HG02840 (cell line): Measurements from ENCODE around the gene CDH13.

Experiments used
- ATAC-seq: cut with Tn5 transposase; IDR thresholded peaks from one replicate; pipeline ENCODE4 v1.9.1; 2021; ENCODE audit warnings: mild to moderate bottlenecking, moderate library complexity, moderate number of reproducible peaks; ENCODE audit not compliant: unreplicated experiment, low FRiP score

The CDH13 gene

DNA sequence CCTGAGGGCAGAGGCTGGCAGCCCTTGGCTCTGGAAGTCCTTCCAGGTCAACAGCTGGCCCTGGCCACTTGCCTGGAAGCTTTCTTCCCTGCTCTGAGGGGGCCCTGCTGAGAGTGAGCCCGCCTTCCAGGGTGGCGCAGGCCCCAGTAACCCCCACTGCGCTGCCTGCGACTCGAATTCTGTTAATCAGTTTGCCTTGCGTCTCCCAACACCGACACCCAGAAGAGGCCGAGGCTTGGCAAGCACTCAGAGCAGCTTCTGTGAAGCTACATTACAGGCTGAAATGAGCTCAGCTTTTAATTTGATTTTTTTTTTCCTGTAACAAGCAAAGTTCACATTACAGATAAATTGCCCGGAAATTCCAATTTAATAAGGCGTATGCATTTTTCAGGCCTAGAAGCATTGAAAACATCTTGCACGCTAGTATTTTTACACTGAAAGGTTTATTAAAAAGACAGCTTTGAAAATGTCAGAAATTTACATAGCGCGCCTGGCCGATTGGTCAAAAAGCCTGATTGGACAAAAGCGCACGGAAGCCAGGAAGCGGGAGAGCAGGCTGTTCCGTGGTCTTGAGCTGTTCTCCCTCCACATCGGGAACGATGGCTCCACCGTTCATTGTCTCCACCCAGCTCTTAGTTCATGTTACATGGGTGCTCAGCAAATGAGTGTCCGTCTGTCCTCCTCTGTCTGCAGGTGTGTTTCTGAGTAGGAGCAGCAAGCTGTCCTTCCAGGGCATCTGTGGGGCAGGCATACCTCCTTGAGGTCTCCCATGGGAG, 1115.5 kb downstream of the CDH13 start:
- no peak for ATAC-seq

DNA sequence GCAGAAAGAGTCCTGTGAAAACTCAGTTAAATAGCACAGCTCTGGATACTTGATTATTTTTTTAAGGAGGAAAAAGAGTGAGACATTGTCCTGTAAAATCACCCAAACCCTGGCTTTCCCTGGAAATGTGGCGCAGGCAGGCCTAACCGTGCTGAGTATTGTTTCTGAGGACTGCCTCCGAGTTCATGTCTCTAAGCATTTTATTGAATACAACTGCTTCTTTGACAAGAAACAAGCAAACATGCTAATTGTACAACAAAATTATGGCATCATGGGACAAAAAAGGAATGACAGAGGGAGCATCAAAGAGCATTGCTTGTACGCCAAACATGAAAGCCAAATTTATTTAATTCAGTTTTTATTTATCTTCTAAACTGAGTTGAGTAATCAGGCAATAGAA, 1116.5 kb downstream of the CDH13 start:
- no peak for ATAC-seq

GRCh38 chr16:83743720-83744119, 1117.0 kb downstream of the CDH13 start:
- ATAC-seq, result no peak

- ATAC-seq, result peak; percentile 68
Observed at GRCh38 chr16:83744441-83744981, 1117.7 kb downstream of the CDH13 start.

DNA sequence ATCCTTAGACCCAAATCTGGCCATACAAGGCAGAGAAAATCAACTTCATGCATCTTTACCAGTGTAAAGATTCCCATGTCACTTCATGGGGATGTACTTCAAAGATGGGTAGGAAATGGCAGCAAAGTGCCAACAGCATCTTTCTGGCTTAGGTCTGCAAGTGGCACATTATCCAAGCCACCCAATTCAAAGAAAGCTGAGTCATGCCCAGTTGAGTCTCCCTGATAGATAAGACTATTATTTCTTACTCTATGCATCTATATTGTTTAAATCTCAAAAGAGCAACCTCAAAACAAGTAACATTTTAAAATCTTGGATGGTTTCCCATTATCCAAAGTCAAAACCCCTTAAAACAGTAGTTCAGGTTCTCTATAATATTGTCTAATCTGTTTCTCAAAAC, 1119.8 kb downstream of the CDH13 start:
- ATAC-seq, result no peak

GRCh38 chr16:83747936-83748335, 1121.2 kb downstream of the CDH13 start:
- ATAC-seq, result no peak

- ATAC-seq, result no peak
Observed at GRCh38 chr16:83755391-83755790, 1128.6 kb downstream of the CDH13 start.

DNA sequence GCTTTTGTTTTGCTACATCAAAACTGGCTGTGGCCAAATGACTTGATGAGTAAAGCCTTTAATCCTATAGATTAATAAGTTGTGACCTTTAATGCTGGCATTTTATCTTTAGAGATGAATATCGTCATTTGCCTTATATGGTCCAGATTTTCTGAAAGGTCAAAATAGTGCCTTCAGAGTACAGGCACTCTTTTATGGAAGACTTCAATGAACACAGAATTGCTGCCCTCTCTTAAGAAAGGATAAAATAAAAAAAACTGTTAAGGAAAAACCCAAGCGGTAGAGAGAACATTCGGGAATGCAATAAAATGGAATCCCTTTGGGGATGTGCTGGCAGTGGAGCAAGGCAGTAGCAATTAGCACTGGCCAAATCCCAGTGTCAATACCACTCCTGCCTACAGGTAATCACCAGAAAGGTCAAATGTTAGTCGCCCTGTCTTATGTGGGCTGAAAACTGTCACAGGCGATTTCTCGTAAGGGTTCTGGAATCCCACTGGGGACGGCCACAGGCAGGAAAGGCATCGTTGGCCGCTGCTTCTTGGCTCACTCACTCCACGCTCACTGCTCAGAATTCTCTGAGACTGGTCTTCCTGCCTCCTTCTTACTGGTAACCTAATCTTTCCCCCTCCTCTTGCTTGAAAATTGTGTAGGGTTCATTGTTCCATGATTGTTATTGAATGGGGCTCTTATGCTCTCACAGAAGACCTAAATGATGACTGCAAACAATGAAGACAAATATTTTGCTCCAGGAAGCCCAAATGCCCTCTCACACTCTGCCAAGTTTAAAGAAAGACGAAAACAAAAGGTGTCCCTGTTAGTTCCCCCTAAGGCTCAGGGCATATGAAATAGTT, 1135.6 kb downstream of the CDH13 start:
- ATAC-seq, result no peak

DNA sequence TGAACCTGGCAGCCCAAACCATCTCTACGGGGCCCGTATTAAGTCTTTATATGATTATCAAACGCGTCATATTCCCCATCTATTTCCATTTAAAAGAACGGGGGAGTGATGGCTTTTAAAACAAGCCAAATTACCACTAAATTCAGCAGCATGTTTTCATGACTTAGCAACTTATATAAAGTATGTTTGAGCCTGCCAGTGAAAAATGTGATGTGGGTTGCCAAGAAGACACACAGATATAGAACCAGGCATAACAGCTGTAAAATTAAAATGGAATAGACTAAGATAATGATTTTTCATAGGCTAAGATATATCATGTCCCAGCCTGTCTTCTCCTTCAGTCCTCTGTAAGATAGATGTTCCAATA, 1136.2 kb downstream of the CDH13 start:
- ATAC-seq, result no peak

DNA sequence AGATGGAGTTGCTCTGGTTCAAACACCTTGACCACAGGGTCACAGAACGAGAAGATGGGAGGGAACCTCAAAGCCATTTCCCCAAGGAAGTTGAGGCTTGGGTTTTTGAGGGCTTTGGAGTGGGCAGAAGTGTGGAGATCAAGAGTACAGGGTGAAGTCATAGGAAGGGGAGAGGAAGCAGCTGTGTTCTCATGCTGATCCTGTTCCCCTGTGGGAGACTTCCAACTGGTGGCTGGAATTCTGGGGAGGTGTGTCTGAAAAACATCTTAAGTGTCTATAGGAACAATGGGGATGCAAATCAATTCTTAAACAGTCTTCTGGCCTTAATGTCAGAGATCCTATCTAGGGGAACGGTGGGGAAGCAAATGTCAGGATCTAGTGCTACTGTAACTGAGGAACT, 1142.2 kb downstream of the CDH13 start:
- no peak for ATAC-seq

GRCh38 chr16:83769397-83770008, 1142.7 kb downstream of the CDH13 start:
- ATAC-seq, result no peak

GRCh38 chr16:83771306-83771942, 1144.7 kb downstream of the CDH13 start:
- ATAC-seq, result no peak

- ATAC-seq, result no peak
Observed at GRCh38 chr16:83772806-83773205, 1146.0 kb downstream of the CDH13 start.

DNA sequence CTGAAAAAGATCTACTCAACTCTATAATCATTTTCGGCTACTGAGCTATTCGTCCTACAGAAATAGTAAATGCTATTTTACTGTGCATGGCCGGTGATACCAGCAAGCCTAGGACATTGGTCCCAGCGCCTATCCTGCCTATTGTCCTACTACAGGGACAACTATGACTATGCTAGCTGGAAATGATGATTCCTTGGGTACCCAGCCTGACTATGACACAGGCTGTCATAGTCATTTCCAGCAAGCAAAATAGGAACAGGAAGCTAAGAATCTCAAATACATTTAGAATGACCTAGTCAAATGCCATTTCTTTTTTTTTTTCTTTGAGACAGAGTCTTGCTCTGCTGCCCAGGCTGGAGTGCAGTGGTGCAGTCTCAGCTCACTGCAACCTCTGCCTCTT, 1147.3 kb downstream of the CDH13 start:
- no peak for ATAC-seq

GRCh38 chr16:83776944-83777343, 1150.2 kb downstream of the CDH13 start:
- ATAC-seq, result no peak

DNA sequence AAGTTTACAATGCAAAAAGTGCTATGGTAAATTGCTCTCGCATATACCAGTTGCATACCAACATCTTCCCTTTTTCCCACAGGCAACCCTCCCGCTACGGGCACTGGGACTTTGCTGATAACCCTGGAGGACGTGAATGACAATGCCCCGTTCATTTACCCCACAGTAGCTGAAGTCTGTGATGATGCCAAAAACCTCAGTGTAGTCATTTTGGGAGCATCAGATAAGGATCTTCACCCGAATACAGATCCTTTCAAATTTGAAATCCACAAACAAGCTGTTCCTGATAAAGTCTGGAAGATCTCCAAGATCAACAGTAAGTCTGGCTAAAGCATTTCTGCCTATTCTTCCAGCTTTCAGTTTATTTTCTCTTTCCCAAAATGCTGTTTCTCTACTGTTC, 1153.1 kb downstream of the CDH13 start:
- no peak for ATAC-seq

DNA sequence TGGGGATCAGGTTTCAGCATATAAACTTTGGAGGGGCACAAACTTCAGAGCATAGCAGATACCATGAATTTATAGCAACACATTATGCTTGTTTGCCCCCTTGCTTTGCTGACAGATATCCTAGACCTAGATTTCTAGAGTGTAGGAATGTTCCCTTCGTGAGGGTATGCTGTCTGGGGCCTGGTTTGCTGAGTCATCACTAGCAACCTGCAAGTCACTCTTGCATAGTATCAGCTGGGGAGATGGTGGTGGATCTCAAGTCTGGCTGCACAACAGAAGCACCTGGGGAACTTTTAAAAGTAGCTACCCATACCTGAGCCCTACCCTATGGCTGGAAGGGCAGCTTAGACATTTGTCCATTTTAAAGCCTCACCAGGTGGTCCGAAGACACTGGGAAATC, 1158.7 kb downstream of the CDH13 start:
- no peak for ATAC-seq

- ATAC-seq, result no peak
Observed at GRCh38 chr16:83789642-83790401, 1163.1 kb downstream of the CDH13 start.

DNA sequence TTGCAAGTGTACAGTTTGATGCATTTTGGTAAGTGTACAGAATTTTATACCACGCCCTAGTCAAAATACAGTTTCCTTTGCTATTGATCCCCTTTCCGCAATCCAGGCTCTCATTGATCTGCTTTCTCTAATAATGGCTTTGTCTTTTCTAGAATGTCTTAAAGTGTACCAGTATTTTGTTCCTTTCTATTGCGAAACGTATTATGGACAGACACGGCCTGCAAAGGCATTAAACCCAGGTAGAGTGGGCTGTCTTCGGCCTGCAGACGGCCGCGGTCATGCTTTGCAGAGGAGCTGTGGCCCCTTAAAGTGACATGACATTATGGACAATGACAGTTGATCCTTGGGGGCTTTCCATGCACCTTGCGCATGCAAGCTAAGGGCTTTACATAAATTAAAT, 1165.1 kb downstream of the CDH13 start:
- ATAC-seq, result no peak

- ATAC-seq, result no peak
Observed at GRCh38 chr16:83792391-83792790, 1165.6 kb downstream of the CDH13 start.
